RPMI7951 (cell line): ENCODE measurements around the gene DENND1A. TPM values are rescaled to one million over a fixed set of nuclear protein-coding genes. Genes with fewer than 3 reads are reported as not detected.
"Not testable (repeated sequence)": the region's sequence is repeated elsewhere in the genome, so short reads cannot be mapped to it uniquely, and the experiment has no call there.

ENCODE experiments used
- DNase-seq: peaks from one replicate; pipeline ENCODE4 v3.0.0-alpha.2; 2012; ENCODE audit warnings: low read depth
- total RNA-seq: library from RNA; depleted of rRNA; stranded (reverse); fragments of >200 nt; shearing (Covaris generic); gene quantifications from 2 replicates; pipeline ENCODE4 v1.2.3, GENCODE V29; 2014

Gene DENND1A
- total RNA-seq, 1 experiment from 2014 or later = 24.0 TPM

DNA sequence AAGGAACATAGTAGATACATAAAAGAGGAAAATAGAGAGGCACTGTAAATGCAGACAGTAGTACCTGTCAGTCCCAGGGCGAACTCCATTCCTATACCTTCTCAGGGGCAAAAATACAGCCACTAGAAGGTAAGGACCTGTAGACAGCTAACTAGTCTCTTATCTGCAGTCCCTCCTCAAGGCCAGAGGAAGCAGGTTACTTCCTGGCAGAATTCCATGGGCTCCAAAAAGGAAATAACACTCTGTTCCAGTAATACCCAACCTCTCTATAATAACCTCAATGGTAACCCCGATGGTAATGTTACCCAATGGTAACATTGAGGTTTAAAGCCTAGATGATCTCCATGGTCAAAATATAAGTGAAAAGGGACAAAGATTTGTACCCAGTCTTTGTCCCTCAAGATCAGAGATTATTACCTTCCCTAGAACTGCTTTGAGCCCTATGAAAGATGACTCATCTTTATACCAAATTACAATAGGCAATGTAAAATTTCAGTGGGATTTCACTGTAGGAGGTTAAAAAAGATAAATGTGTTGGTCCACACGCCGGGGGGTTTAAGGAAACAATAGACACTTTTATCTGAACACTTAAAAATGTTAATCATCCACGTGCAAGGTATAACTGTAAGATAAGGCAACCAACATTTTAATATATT lies 113.0 kb downstream of the DENND1A start:
- no peak for DNase-seq

DNA sequence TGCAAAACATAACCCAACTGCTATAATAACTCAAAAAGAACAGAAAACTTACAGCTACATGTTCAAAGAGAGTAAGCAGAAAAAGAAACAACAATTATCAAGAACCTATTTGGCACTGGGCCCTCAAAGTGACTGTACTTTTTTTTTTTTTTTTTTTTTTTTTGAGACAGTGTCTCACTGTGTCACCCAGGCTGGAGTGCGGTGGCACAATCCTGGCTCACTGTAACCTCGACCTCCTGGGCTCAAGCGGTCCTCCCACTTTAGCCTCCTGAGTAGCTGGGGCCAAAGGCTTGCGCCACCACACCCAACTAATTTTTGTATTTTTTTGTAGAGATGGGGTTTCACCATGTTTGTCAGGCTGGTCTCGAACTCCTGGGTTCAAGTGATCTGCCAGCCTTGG lies 114.1 kb downstream of the DENND1A start:
- not testable (repeated sequence) for DNase-seq

DNA sequence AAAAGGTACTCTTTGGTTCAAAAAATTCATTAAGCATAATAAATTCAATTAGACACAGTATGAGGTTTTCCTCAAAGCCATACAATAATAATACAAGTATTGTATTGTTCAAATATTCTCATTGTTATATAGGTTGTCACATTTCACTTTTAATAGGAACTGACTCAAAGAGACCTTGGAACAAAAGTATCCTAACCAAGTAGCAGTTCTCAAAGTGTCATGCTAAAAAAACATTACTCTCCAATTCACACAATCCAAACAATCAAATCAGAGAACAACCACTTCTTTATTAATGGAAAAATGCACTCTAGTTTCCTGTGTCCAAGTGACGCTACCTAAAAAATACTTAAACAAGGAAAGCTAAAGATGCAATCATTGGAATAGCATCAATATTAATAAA lies 115.4 kb downstream of the DENND1A start:
- DNase-seq = no peak

DNA sequence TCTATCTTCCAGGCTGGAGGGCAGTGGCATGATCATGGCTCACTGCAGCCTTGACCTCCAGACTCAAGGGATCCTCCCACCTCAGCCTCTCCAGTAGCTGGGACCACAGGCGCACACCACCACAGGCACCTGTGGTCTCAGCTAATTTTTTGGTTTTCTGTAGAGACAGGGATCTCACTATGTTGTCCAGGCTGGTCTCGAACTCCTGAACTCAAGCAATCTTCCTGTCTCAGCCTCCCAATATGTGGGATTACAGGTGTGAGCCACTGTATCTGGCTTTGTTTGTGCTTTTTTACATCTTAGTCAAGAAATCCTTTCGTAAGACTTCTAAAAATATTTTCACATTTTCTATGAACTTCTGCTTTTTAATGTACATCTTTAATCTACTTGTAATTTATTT lies 116.9 kb downstream of the DENND1A start:
- DNase-seq = no peak

DNA sequence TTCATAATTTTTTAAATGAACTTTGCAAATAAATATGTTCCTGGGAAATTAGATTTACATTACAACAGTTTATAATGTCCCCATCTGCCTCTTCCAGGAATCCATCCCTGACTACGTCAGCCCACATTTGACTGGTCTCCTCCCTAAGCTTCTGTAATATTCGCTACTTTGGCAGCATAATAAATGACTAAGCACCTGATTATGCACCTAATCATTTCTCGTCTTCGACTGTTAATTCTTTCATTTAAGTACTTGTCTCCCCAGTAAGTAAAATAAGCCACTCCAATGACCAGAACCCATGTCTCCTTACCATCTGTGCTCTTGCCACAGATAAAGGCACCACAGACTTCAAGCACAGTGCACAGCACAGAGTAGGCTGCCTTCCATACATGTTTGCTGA lies 122.7 kb downstream of the DENND1A start:
- no peak for DNase-seq

DNA sequence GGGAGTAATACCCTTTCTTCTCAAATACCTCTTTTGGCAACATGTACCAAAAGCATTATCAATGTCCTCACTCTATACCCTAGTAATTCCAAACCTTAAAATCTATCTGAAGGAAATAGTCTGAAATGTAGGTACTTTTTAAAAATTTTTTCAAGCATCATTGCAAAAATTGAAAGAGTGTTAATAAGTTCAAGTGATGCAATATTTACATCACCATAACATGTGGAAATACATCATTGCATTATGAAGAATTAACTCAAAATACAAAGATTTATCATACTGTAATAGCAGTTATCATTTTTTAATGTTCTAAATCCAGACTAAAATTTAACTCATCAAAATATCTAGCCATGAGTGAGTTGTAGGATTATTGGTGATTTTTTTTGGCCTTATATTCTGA lies 123.1 kb downstream of the DENND1A start:
- DNase-seq = no peak

DNA sequence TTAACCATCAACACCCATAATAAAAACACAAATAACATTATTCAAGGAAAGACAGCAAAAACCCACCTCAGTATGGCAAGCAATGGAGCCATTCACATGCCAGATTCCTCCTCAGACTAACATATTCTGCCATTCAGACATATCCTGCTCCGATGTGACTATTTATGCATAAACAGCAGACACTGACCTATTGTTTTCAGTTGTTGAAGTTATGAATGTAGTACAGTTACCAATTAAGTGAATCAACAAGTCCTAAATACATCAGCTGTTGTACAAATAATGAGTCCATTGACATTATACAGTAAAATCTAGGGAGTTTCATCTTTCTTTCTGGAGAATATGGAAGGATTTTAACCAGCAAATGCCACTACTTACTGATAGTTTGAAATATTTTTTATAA lies 131.7 kb downstream of the DENND1A start:
- DNase-seq = peak; percentile 21

DNA sequence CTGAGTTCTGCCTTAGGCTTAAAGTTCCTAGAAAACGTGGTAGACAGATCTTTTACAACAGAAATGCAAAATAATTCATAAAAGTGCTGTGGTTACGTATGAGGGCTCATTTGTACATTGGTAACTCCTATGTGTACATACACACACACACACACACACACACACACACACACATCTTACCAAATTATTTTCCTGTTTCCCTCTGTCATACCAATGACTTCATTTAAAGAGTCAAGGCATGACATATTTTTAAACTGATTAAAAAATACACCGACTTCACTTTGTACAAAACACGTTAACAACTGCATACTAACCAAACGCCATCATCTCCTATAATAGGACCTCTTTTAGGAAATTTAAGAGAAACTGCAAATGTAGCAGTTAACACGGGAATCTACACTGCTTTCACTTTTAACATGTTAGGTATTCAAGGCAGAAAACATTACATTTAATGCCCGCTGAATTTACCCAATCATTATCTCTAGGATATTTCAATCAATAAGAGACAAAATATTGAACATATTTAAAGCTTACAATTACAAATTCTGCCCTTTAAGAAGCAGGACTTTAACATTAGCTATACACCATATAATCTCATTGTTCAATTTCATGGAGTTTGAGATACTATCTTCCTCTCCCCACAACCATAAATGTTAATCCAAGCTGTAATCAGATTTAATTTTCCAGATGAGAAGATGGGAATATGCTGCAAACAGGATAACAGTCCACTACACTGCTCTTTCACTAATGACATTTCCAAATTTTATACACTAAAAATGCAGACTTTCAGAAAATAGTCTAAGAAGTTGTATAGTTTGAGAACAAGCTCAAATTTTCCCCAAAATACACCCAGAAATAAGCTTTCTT lies 133.1 kb downstream of the DENND1A start:
- DNase-seq = no peak

DNA sequence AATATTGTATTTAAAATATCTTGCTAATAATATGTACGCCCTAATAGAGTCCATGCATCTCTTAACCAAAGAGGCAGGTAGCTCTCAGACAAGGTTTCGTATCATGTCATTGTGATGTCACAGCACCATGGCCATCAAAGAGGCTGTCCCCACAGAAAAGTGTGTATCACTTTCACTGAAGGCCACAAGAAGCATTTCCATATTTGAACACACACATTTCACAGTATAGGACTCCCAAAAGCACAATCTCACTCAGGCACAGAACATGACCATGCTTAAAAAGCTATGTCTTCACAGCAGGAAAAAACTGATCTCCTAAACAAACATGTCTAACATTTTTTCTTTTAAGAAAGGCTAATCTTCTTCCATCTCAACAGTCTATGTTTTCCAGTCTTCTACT lies 133.8 kb downstream of the DENND1A start:
- DNase-seq = no peak

DNA sequence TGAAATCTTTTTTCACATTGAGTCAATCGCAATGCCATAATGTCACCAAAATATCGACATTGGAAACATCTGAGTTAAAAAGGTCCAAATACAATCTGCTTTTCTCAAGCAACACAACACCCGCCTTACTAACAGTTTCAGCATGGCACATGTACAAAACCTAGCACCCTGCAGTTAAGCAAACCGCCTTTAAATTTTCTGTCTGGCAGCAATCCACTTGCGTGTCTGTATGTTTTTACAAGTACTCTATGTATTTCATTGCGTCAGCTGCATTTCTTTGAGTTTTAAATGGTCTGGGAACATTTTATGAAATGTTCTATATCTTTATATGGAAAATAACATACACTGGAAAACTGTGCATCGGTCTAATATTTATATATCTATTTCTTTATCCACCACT lies 134.6 kb downstream of the DENND1A start:
- DNase-seq = no peak

DNA sequence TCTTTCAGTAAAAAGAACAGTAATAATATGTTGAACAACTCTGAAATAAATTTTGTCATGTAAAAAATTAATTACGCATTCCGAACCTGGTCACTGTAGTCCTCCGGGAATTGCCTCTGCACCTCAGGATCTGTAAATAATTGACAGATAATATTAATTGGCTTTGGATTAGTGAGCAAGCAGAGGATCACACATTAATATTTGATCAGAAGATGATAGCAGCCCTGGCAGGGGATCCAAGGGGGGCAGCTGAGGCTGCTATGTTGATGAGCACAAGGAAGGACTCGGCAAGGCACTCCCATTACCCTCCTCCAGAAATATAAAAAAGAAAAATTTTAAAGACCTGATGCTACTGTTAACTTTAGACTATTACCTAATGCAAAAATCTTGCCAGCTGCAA lies 137.4 kb downstream of the DENND1A start:
- DNase-seq = no peak

DNA sequence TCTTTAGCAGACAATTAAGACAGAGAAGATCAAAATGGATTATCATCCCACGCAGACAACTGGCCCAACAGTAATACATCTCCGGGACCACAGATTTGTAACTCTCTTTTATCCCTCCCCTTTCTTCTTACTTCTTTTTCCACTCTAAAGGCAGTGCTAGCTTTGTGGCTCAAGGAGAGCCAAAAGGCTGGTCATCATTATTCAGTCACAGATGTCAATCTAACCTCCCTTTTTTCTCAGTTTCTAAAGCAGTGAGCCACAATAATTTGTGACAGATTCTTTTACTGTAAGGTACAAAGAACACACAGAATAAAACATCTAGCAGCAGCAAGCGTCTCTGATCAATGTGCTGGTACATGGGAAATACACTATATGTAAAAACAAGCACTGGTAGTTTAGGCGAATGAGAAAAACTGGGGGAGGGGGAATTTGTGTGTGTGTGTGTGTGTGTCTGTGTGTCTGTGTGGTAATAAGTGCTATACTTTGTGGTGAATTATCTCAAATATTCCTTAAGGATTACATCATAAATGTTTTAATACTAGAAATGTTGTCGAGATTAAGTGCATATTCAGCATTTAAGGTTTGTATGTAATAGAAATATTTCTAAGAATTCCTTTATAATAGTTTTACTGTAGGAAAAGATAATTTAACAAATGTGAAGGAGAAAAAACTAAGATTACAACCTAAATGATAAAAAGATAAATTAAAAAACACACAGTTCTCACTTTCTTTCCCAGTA lies 140.2 kb downstream of the DENND1A start:
- no peak for DNase-seq

DNA sequence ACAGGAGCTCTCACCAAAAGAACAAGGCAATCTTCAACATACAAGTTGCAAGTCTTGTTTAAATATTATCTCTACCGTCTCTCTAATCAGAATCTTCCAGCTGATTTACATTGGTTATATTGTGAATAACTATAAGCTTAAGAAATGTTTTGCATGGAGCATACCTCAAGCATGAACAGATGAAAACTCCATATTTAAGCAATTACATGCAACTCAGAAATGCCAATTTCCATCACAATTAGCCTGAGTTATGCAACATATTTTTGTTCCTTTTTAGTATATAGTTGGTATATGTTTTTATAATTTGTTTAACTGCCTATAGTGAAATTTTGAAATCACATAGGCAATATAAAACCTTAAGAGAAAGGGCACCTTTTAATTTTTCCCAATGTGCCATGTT lies 142.5 kb downstream of the DENND1A start:
- no peak for DNase-seq

DNA sequence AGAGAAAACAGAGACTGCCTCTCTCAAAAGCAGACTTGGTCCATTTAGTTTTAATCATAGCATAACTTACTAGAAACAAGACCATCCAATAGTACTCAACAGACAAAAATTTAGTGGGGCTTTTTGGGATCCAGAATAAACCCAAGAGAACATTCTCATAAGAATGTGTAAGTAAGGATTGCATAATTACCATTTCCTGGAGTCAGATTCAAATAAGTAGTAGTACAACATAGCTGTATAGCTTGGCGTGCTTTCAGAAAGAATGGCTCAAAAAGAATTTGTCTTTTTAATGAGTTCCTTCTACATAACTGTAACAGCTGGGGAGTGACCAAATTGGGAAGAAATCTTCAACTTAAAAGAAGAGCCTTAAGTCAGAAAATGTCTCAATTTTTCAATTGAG lies 145.4 kb downstream of the DENND1A start:
- no peak for DNase-seq

DNA sequence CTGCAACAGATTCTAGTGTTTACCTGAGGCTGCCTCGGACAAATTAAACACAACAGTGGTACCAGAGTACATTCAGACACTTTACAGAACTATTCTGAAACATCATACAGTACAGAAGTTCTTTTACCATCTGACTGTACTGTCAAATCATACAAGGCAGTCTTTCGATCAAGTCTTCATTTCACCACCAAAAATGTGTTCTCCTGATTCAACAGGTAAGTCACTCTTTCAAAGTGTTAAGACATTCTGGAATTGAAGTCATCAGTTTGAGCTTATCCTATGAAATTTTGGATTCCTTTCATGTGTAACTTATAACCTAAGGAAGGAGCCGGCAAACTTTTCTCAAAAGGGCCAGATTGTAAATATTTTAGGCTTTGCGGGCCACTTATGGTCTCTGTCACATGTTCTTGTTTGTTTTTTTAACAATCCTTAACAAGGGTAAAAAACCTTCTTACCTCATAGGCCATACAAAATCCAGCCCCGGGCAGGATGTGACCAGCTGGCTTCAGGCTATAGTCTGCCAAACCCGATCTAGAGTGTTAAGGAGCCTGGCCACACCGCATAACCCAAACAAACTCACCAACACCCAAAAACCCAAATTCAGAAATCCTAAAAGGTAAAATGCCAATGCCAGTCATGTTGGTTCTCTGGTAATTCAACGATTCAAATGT lies 151.6 kb downstream of the DENND1A start:
- no peak for DNase-seq

DNA sequence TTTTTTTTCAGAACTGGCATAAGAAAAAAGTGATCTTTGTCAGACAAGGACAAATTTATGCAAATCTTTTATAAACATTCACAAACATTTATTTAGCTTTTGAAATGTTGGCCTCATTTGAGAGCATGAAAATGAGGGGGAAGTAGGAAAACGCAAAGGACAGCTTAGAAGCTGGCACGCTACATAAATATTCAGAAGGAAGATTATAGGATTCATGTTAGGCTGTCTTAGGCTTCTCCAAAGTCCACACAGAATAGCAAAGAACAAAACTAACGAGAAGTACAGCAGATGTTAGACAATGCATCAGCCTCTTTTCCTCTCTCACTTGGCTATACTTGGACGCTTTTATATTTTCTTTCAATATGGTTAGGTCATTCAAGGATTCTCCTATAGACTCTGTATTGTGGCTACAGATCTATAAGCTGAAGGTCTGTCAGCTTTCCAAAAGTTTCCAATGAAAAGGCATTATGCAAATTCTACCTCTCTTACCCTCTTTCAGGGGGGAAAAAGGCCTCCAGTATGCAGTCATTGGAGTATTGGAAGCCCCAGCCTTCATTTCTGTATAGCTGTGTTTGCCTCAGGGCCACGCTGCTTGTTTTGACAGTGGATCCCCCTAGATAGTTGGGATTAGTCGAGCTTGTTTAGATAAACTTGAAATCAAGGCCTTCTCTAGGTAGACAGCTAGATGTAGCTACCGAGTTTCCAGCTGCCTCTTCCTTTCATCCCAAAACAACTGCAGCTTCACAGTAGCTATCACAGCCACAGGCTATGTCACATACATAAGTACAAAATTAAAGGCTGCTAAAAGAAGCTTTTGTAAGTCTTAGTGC lies 153.0 kb downstream of the DENND1A start:
- no peak for DNase-seq

DNA sequence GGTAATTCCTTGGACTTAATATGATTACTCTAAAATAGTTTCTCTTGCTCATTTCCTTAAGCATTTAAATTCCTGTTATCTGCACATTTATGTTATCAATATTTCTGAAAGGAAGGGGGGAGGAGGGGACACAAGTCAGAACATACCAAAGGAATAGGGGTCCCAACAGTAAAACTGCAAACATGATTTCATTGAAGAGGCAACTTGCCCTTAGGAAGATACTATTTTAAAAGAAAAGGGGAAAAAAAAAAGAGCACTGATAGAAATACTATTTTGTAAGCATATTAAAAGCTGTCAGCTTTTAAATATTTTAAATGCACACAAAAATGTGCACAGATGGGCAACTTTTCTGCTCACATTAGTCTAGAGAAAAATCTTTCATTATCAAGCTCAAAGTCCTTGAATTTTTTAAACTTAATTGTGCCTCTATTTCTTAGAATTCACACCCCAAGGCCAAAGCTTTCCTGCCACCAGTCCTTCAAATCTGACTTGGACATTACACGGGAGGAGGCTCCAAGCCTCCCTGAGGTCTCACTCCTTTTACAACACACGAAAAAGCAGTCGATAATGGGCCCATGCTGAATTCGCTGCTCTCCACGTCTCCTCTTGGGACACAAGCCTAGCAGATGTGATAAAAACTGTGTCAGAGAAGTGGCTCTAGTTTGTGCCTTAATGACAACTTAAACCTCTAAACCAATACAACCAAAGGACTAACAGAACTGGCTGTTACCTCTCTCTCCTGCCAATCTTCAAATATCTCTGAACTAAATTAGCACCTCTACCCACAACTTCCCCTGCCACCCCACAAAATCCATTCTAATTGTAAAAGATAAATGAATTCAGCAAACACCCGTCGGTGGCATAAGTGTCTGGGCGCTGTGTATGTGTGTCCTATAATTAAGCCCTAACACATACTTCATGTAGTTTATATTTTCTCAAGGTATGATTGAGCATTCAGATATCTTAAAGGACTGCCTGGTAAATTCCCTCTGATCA lies 154.3 kb downstream of the DENND1A start:
- DNase-seq = no peak

DNA sequence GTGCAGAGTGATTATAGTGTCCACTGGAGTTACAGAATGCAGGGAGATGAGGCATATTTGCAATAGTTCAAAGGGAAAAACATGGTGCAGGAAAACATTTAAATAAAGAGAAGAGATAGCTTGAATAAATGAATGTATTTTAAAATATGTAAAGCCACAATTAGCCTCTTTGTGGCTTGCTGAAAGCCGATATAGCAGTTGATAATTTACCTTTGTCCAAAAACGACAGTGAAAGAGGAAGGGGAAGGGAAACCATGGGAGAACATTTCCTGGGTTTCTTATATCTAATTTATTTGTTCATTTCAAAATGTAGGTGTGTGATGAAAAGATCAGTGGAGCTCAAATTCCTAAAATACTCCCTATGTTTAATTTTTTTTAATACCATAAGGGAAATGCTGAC lies 156.1 kb downstream of the DENND1A start:
- no peak for DNase-seq

DNA sequence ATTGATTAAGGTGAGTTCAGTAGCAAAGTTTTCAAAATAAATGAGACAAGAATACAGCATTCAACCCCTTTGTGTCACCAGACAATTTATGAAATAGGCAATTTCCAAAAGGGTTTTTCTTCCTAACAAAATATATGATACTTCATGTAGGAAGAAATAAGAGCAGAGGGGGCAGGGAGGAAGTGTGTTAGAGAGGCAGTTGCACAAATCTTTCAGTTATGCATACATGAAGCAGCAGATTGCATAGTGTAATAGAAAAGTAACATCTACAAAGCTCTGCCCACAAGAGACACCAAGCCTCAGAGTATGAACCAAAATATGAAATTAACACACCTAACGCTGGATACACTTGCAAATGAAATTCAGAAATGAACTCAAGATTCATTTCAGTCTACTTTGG lies 157.0 kb downstream of the DENND1A start:
- no peak for DNase-seq

DNA sequence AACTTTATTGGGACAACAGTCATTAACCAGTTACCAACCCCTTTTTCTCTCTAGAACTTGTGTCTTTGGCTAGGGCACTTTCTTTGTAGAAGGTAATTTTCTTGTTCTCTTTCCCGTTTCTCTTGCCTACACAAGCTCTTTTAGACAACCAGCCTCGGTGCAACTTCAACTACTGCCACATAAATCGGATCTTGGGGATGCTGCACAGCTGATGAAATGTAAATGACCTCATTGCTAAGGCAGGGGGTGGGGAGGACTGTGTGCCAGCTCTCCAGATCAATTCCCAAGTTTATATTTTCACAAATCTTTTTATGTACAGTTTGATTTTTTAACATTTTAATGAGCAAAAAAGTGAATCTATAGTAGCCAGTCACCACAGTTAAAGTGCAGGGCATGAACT lies 157.6 kb downstream of the DENND1A start:
- no peak for DNase-seq
